Right lobe of liver (tissue), 4 donors: ENCODE results near the gene SLC25A23.

Source experiments
- CTCF ChIP-seq, 4 donors: fragments of 200-600 bp in 3 of 4; fragments of 450-650 bp in 1 of 4; IDR thresholded peaks; one replicate each; pipeline versions ENCODE4 v1.5.1 to v1.8.0; 2016 to 2022; ENCODE audit warnings: antibody characterized with exemption in 4 of 4, mild to moderate bottlenecking in 2 of 4
- POLR2A ChIP-seq: fragments of 450-650 bp; IDR thresholded peaks from one replicate; pipeline ENCODE4 v1.6.1; 2017; ENCODE audit warnings: antibody characterized with exemption, mild to moderate bottlenecking
- donor health status: DM: no; HTN: no; CAD: no.
- donor health status: DM: no; HTN: no; CAD: no.
- donor health status: DM: no; HTN: yes; CAD: no.

- no peak for TF ChIP-seq CTCF (IDR thresholded peaks at IDR 0.05)
- peak; percentile 57 for TF ChIP-seq POLR2A
These were observed 4.7 kb upstream of the SLC25A23 start, which contains the start of gene CRB3 for GRCh38 chr19:6464070-6464873.
